GM13976 (cell line): Measurements from ENCODE around the gene PPP1CB.

Experiments
- DNase-seq: peaks from one replicate; pipeline ENCODE4 v3.0.0; 2012; ENCODE audit warnings: low spot score
- in situ Hi-C: fragments of 300-500 bp; cut with MboI; formaldehyde crosslinking; loops from one replicate; pipeline ENCODE4 v1.12.0; 2022; ENCODE audit warnings: low sequenced_read_pairs, mixed read lengths, inconsistent platforms; ENCODE audit not compliant: unreplicated experiment
- TF ChIP-seq, protein P1 (sequence below): IDR thresholded peaks from 2 replicates; pipeline ENCODE4 v1.5.1; 2012; ENCODE audit warnings: borderline replicate concordance, mild to moderate bottlenecking; ENCODE audit not compliant: insufficient read depth; ENCODE audit errors: extremely low read depth, missing control alignments, control extremely low read depth

PPP1CB gene

DNA sequence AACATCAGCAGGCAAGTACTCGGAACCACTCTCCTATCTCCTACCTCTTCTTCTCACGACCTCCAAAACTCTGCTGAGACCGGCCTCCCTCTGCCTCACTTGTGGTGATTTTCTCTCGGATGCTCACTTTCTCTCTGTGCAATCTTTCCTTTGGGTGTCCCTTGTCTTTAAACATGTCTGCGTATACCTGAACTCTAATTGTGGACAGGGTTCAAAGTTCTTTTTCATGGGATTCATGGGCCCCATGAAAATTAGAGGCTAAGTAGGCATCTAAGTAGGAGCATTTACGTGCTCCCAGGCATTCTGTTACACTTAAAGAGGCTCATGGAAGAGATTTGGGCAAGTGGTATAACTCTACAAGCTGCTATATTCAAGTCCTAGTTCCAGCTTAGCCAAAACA is 2.1 kb upstream of the PPP1CB start:
- TF ChIP-seq, protein P1, sequence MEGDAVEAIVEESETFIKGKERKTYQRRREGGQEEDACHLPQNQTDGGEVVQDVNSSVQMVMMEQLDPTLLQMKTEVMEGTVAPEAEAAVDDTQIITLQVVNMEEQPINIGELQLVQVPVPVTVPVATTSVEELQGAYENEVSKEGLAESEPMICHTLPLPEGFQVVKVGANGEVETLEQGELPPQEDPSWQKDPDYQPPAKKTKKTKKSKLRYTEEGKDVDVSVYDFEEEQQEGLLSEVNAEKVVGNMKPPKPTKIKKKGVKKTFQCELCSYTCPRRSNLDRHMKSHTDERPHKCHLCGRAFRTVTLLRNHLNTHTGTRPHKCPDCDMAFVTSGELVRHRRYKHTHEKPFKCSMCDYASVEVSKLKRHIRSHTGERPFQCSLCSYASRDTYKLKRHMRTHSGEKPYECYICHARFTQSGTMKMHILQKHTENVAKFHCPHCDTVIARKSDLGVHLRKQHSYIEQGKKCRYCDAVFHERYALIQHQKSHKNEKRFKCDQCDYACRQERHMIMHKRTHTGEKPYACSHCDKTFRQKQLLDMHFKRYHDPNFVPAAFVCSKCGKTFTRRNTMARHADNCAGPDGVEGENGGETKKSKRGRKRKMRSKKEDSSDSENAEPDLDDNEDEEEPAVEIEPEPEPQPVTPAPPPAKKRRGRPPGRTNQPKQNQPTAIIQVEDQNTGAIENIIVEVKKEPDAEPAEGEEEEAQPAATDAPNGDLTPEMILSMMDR, result no peak
- in situ Hi-C loops, result no loop called here
- DNase-seq, result no peak

- TF ChIP-seq, protein P1, result no peak
- no peak for DNase-seq
- in situ Hi-C loops, result loop anchor here (10.0 kb wide), 1 partner anchor 156 kb away; no protein-coding TSS in a partner anchor
These were observed 1.0 kb upstream of the PPP1CB start for GRCh38 chr2:28750316-28751251.

GRCh38 chr2:28751956-28752630 is 463 bp downstream of the PPP1CB start:
- TF ChIP-seq, protein P1, result no peak
- peak; percentile 31 for DNase-seq
- in situ Hi-C loops, result loop anchor here (10.0 kb wide), 1 partner anchor 157 kb away; no protein-coding TSS in a partner anchor

DNA sequence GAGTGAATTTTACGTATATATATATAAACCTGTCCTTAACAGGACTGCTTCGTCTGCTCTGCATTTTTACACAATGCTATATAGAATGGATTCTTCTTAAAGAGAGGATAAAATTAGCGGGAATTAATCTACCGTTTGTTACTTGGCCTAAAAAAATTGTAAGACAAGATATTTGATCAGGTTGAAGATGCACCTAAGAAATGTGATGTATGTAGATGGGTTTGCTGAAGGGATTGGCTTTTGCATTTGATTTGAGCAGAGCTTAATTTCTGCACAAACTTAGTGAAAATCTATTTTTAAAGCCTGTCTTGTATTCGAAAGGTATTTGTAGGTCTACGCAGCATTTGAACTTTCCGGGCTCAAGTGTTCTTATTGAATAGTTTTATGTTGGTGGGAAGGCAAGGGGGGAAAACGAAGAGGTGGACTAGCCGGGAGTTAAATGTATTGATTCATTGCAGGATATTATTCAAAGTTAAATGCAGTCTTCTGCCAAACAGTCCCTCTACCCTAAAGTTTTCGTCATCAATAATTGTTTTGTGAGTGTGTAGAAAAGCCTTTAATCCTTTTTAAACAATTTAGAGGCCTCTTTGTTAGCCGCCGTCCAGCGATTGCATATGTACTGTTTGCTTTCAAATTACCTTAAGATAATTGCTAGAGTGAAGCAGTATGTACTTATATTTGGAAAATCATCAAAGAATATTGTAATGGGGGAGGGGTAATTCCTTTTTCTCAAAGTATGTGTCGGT is 1.2 kb downstream of the PPP1CB start:
- TF ChIP-seq, protein P1, result no peak
- no peak for DNase-seq
- in situ Hi-C loops, result loop anchor here (10.0 kb wide), 1 partner anchor 158 kb away; no protein-coding TSS in a partner anchor

GRCh38 chr2:28754321-28754720 is 2.7 kb downstream of the PPP1CB start:
- TF ChIP-seq, protein P1, result no peak
- no peak for DNase-seq
- in situ Hi-C loops, result loop anchor here (10.0 kb wide), 1 partner anchor 160 kb away; no protein-coding TSS in a partner anchor

DNA sequence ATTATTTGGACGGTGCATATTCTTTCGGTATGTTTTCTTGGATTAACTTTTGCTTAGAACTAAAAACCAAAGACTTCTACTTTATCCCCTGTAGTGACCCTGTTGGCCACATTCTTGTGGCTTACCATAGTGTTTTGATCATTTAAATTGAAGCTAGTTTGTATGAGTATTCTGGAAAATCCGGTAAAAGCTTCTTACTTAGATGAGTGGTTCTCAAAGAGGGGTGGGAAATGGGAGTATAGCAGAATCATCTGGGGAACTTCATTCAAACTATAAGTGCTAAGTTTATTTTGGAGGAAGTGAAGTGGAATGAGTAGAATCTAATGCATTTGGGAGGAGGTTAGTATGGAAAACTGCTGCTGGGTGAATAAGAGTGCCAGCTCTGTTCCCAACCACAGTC is 3.8 kb downstream of the PPP1CB start:
- no peak for DNase-seq
- TF ChIP-seq, protein P1, result no peak
- in situ Hi-C loops, result loop anchor here (10.0 kb wide), 1 partner anchor 161 kb away; no protein-coding TSS in a partner anchor
